NCI-H187 treated with DMSO at 0.1 percent for 48 hours (cell line): Measurements from ENCODE around the gene MC1R.

Experiments used
- DNase-seq: peaks from one replicate; lab custom pipeline; 2025; lab: John Stamatoyannopoulos, UW

MC1R gene

DNA sequence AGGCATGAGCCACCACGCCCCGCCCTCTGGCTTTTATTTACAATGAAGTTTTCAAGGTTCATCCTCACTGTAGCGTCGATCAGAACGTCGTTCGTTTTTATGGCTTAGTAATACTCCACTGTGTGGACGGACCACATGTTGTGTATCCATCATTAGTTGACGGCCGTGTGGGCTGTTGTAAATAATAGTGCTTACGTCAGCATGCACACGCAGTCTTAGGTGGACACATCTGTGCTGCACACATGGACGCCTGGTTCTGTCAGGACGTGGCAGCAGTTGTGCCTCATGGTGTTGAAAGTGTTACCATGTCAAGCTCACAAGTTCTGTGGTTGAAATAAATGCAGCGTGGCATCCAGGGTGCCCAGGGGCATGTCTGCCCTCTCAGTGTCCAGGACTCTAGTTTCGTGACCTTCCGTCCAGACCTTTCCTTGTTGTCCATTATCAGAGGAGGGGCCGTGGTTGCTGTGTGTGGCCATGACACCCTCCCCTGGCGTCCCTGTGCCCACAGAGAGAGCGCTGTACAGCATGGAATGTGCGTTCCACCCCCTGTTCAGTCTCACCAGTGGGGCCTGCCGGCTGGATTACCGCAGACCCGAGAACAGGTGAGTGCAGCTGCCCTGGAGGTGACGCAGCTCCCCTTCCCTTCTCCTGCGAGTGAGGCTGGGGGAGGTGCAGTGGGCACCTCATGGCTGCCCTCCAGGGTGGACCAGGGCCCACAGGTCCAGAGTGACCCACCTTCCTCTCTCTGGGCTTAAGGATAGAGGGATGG, 23.0 kb upstream of the MC1R start:
- DNase-seq = no peak

DNA sequence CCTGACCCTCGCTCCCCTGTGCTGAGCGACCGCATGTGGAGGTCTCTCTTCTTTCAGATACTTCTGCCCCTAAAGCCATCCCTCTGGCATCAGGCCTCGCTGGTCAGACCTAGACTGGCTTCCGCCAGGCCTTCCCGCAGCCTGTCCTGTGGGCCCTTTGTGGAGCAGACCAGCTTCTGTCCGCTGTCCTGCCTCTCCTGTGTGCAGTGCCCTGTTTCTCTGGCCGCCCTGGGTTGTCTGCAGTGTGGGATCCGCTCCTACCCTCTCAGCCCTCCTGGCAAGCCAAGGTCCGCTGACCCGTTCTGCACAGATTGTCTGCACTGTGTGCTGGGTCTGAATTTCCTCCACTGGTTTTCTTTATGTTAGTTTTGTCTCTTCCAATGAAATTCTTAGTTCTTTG, 21.5 kb upstream of the MC1R start:
- no peak for DNase-seq

DNA sequence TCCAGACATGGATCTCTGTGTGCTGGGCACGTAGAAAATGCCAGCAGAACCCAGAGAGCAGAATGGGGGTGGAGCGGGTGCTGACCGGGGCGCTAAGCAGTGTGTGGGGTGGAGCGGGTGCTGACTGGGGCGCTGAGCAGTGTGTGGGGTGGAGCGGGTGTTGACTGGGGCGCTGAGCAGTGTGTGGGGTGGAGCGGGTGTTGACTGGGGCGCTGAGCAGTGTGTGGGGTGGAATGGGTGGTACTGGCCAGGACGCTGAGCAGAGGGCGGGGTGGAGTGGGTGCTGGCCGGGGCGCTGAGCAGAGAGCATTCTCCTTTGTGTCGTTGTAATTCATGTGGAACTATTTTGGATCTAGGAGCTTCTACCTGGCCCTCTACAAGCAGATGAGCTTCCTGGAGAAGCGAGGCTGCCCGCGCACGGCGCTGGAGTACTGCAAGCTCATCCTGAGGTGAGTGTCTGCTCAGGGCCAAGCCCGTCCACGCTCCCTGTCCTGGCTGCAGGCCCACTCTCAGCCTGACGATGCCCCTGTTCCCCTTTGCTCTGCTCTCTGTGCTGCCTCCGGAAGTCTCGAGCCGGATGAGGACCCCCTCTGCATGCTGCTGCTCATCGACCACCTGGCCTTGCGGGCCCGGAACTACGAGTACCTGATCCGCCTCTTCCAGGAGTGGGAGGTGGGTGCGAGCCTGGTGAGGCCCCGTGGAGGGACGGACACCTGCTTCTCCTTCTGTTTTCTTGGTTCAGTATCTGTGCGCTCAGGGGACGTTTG, 20.3 kb upstream of the MC1R start:
- DNase-seq = no peak

GRCh38 chr16:89899879-89900481, 18.7 kb upstream of the MC1R start:
- DNase-seq = no peak

GRCh38 chr16:89900885-89901284, 17.8 kb upstream of the MC1R start:
- DNase-seq = no peak

- DNase-seq = no peak
Measured at GRCh38 chr16:89902980-89903379, 15.7 kb upstream of the MC1R start.

DNA sequence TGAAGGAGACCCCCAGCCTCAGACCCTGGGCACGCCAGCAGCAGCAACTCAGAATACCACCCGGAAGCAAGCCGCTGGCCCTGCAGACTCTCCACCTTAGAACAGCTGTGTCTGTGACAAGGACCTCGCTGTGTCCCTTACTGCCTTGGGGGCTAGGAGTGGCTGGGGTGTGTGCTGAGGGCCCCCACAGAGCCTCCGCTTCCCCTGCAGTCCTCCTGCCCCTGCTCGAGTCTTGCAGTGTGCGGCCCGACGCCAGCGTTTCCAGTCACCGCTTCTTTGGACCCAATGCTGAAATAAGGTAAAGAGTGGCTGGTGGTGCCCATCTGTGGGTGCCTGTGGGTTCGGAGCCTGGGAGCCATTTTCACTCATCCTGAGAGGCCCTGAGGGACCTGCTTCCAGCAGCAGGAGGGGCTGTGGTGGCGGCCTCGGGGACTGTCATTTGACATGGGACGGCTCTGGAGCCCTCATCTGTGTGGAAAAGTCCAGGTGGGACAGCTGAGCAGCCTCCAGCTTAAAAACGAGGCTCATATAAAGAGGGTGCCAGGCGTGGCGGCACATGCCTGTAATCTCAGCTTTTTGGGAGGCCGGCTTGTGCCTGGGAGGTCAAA, 14.7 kb upstream of the MC1R start:
- DNase-seq = no peak

- DNase-seq = no peak
Measured at GRCh38 chr16:89904606-89905510, 13.8 kb upstream of the MC1R start.

DNA sequence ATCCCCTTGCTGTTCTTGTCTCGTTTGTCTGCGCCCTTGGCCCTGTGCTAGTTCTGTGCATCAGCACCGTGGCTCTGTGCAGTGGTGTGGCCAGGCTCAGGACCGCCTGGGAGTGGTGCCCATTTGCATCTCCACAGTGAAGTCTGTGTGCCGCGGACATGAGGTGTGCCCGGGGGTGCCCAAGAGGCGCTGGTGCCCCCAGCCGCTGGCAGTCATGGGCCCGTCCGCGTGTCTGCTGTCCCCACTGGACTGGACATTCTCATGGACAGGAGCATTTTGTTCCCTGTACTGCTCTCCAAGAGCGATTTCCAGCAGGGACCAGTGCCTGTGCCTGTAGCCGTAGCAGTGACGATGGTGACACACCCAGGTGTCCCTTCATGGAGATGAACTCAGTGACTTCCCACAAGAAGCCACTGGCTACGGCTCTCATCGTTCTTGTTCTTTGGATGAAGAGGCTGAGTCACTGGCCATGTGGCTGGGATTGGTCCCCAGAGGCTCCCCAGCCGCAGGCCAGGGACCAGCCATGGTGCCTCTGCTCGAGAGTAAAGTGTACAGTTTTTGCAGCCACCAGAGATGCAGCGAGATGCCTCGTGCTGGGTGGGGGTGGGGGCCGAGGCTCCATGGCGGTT, 13.0 kb upstream of the MC1R start:
- no peak for DNase-seq

GRCh38 chr16:89906140-89907025, 12.3 kb upstream of the MC1R start:
- DNase-seq = no peak

DNA sequence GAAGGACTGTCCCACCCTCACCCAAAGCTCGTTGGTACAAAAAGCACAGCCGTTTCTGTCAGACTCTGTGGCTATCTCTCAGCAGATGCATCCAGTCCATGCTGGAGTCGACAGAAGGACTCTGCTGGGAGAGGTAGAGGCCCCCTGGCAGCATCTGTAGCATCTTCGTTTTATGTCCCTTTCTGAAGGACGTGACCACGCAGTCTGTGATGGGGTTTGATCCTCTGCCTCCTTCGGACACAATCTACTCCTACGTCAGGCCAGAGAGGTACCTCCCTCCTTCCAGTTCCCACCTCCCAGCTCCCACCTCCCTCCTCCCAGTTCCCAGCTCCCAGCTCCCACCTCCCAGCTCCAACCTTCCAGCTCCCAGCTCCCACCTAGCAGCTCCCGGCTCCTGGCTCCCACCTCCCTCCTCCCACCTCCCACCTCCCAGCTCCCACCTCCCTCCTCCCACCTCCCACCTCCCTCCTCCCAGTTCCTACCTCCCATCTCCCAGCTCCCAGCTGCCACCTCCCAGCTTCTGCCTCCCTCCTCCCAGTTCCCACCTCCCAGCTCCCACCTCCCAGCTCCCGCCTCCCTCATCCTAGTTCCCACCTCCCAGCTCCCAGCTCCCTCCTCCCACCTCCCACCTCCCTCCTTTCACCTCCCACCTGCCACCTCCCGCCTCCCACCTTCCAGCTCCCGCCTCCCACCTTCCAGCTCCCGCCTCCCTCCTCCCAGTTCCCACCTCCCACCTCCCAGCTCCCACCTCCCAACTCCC, 11.4 kb upstream of the MC1R start:
- no peak for DNase-seq

DNA sequence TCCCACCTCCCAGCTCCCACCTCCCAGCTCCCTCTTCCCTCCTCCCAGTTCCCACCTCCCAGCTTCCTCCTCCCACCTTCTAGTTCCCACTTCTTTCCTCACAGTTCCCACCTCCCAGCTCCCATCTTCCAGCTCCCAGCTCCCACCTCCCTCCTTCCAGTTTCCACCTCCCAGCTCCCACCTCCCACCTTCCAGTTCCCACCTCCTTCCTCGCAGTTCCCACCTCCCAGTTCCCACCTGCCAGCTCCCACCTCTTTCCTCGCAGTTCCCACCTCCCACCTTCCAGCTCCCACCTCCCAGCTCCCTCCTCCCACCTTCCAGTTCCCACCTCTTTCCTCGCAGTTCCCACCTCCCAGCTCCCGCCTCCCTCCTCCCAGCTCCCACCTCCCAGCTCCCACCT, 10.4 kb upstream of the MC1R start:
- no peak for DNase-seq

DNA sequence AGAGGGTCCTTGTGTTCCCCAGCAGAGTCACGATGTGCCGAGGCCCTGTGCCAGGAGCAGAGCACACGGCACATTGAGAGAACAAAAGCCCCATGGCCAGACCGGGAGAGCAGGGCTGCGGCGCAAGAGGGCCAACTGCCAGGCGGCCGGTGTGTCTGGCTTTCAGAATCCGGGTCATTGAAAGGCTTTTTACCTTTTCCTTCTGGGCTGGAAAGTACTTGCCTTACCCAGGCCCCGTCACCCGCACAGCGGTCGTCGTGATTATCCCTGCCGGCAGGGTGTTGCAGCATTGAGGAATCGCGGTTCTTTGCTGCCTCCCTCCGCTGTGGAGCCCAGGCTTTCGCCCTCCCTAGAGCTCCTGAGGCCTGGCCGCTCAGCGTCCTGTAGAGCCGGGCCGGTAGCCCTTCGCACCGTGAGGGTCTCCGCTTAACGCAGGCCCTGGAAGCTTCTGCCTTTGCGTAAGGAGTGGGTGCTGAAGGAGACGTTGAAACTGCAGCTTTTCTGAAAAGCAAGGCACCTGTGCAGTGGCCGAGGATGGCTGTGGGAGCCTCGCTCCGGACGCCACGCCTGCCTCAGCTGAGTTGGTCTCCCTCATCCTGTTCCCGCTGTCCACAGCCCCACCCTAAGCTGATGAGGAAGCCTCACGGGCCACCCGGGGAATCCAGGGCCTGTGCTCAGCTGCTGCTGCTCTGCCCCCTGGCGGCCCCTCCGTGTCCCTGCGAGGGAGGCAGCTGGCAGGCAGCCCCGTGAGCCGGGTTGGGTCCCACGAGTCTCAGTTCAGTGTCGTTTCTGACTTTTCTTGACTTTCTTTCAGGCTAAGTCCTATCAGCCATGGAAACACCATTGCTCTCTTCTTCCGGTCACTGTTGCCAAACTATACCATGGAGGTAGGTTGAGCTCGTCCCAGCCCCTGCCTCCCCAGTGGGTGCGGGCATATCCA, 8.6 kb upstream of the MC1R start:
- DNase-seq = no peak

- no peak for DNase-seq
Measured at GRCh38 chr16:89910717-89911354, 7.8 kb upstream of the MC1R start.

DNA sequence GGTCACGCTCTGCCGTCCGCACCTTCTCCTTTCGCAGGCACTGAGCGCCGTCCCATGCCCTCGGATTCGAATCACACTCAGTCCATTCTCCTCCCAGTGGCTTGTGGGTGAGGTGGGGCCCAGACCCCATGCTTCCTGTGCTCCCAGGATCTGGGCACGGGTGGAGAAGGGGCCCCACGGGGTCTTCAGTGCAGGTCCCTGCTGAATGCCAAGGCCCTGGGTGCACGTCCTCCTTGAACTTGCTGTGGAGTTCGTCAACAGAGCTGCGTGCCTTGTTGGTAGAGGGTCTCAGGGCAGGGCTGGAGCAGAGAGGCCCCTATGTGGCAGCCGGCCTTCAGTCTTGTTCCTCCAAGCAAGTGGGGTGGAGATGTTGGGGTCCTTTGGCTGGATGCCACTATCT, 7.3 kb upstream of the MC1R start:
- no peak for DNase-seq

DNA sequence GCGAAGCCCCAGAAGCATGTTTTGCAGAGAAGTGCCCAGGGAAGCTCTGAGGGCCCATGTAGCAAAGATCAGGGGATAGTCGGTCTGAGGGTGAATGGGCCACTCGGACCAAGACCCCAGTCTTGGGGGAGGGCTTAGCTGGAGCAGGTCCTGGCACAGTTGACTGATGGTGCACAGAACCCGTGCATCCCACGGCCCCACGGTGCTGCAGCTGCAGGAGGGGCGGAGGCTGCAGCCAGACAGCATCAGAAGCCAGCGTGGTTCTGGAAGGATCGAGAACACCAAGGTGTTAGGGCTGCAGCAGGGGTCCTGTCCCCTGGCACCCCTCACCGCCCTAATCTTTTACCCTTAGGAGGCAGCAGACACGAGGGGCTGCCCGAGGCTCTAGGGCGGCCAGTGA, 6.5 kb upstream of the MC1R start:
- DNase-seq = no peak

GRCh38 chr16:89912627-89913026, 6.0 kb upstream of the MC1R start:
- DNase-seq = no peak
